ENCODE measurements around the gene MPRIP.

Gene MPRIP

DNA sequence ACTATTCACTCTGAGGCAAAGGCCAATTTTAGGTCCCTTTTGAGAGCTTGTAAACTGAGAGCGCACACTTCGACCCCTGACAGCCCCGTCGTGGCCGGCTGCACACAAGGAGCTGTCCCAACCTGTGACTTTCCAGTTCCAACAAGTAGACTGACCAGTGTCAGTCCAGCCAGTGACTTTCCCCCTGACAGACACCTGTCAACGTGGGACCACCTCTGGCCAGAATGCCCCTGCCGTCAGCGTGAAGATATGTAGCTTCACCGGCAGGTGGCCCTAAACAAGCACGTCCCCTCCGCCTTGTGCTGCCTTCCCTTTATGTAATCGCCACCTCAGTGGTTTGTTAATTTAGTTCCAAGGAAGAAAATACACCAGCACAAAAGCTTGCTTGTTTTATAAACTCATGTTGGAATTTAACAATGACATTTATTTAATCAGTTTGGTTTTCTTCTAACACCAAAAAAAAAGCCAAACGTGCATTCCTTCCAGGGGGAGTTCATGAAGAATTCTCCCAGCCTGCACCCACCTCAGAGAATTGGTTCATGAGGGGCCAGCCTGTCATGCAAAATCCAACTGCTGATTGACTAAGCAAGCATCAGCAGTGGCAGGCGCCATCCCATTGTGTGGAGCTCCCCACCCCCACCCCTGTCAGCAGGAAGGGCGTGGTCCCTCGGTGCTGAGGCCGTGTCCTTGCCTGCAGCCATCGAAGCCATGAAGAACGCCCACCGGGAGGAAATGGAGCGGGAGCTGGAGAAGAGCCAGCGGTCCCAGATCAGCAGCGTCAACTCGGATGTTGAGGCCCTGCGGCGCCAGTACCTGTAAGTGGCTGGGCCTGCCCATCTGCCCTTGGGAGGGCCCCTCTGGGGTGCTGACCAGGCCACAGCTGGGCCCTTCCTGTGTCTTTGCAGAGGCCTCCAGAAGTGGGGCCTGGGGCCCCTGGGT lies 130.0 kb downstream of the MPRIP start:
- in situ Hi-C loops (cut with HindIII; ENCODE audit: low pct_ligation_motif_present, low sequenced_read_pairs) = no loop called here
- Histone ChIP-seq H3K36me3 (replicated peaks) (peaks cover 80% of the 10 kb centered on the region), H3K27ac (no peak overlapping the region), H3K27me3 (replicated peaks) (no peaks in the 10 kb centered on the region), H3K4me3 (ENCODE audit: low read depth, low read length) (no peak overlapping the region)
- TF ChIP-seq CTCF (IDR thresholded peaks at IDR 0.05; ENCODE audit: low read depth, low read length, missing control alignments) = no peak
- no peak for DNase-seq

DNA sequence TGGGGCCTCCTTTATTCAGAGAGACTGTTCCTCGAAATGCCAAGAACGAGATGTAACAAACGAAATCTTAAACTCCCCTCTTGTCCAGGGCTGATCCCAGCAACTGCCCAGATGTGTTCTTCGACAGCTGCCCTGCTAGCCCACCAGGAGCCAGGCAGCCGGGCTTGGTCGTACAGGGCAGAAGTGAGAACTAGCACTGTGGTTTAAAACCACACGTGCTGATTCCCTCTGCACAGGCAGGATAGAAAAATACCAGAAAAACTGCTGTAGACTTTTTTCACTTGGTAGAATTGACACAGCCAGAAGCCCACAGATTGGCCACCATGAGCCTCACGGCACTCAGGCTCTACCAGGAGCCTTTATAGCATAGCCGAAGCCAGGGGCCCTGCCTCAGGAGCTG lies 130.7 kb downstream of the MPRIP start:
- H3K27ac ChIP-seq = no peak overlapping the region
- no peak overlapping the region for H3K4me3 ChIP-seq (ENCODE audit: low read depth, low read length)
- DNase-seq = no peak
- H3K27me3 ChIP-seq (replicated peaks) = no peaks in the 10 kb centered on the region
- no peak for TF ChIP-seq CTCF (IDR thresholded peaks at IDR 0.05; ENCODE audit: low read depth, low read length, missing control alignments)
- H3K36me3 ChIP-seq (replicated peaks) = peaks cover 78% of the 10 kb centered on the region
- in situ Hi-C loops (cut with HindIII; ENCODE audit: low pct_ligation_motif_present, low sequenced_read_pairs) = no loop called here

GRCh38 chr17:17173921-17174320 lies 131.7 kb downstream of the MPRIP start:
- Histone ChIP-seq H3K4me3 (ENCODE audit: low read depth, low read length) (no peak overlapping the region), H3K36me3 (replicated peaks) (peaks cover 76% of the 10 kb centered on the region), H3K27ac (no peak overlapping the region), H3K27me3 (replicated peaks) (no peaks in the 10 kb centered on the region)
- DNase-seq = no peak
- TF ChIP-seq CTCF (IDR thresholded peaks at IDR 0.05; ENCODE audit: low read depth, low read length, missing control alignments) = no peak
- in situ Hi-C loops (cut with HindIII; ENCODE audit: low pct_ligation_motif_present, low sequenced_read_pairs) = no loop called here

- H3K27ac ChIP-seq = no peak overlapping the region
- in situ Hi-C loops (cut with HindIII; ENCODE audit: low pct_ligation_motif_present, low sequenced_read_pairs) = no loop called here
- no peak overlapping the region for H3K4me3 ChIP-seq (ENCODE audit: low read depth, low read length)
- no peak for DNase-seq
- peaks cover 79% of the 10 kb centered on the region for H3K36me3 ChIP-seq (replicated peaks)
- no peaks in the 10 kb centered on the region for H3K27me3 ChIP-seq (replicated peaks)
- TF ChIP-seq CTCF (IDR thresholded peaks at IDR 0.05; ENCODE audit: low read depth, low read length, missing control alignments) = no peak
Observed at GRCh38 chr17:17175340-17175739, 133.1 kb downstream of the MPRIP start.

GRCh38 chr17:17175917-17176316 lies 133.7 kb downstream of the MPRIP start:
- Histone ChIP-seq H3K27me3 (replicated peaks) (no peaks in the 10 kb centered on the region), H3K27ac (no peak overlapping the region), H3K36me3 (replicated peaks) (peaks cover 84% of the 10 kb centered on the region), H3K4me3 (ENCODE audit: low read depth, low read length) (no peak overlapping the region)
- DNase-seq = no peak
- no peak for TF ChIP-seq CTCF (IDR thresholded peaks at IDR 0.05; ENCODE audit: low read depth, low read length, missing control alignments)
- in situ Hi-C loops (cut with HindIII; ENCODE audit: low pct_ligation_motif_present, low sequenced_read_pairs) = no loop called here
